Measurements from ENCODE around the gene ZNF454.

Gene ZNF454

DNA sequence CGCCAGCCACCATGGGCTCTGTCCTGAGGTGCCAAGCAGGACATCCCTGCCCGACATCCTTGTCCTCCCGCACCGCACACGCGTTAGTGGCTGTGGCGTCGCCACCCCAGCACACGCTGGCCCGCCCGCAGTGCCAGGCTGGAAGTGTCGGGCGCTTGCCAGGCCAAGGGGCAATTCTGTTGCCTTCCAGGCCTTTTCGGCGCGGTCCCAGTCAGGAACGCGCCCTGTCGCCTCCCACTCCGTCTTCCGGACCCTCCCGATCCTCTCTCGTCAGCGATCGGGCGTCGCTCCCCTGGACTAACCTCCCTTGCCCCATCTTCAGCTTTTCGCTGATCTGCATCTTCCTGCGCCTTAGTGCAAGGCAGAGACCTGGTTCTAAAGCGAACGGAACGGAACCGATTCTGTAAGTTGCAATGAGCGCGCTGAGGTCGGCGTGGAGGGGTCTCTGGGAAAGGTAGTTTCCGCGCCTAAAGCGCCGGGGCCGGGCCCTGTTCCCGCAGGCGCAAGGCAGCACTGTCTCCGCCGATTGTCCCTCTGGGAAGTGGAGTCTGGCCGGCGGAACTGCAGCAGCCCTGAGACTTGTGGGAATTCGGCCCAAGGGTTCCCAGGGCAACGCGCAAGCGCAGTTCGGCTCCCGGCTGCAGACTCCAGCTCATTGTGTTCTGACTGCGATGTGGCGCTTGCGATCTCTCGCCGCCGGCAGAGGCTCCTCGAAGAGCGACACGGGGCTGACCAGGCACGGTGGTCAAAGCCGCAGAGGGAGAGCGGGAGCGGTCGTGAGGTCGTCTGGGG, at the start of gene ZNF454:
TSS of gene ZNF454 (plus strand) at position 630 of the 792 bp plus-strand sequence. CDS start 1,594 bp downstream, outside the sequence.
- TF ChIP-seq, protein P1, sequence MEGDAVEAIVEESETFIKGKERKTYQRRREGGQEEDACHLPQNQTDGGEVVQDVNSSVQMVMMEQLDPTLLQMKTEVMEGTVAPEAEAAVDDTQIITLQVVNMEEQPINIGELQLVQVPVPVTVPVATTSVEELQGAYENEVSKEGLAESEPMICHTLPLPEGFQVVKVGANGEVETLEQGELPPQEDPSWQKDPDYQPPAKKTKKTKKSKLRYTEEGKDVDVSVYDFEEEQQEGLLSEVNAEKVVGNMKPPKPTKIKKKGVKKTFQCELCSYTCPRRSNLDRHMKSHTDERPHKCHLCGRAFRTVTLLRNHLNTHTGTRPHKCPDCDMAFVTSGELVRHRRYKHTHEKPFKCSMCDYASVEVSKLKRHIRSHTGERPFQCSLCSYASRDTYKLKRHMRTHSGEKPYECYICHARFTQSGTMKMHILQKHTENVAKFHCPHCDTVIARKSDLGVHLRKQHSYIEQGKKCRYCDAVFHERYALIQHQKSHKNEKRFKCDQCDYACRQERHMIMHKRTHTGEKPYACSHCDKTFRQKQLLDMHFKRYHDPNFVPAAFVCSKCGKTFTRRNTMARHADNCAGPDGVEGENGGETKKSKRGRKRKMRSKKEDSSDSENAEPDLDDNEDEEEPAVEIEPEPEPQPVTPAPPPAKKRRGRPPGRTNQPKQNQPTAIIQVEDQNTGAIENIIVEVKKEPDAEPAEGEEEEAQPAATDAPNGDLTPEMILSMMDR (IDR thresholded peaks at IDR 0.05; ENCODE audit: low read depth, low read length), result no peak
- H3K4me3 ChIP-seq (ENCODE audit: low read depth, low read length), result peak within 1 kb of the TSS; percentile 24; the same call in 1 of the 2 replicates

DNA sequence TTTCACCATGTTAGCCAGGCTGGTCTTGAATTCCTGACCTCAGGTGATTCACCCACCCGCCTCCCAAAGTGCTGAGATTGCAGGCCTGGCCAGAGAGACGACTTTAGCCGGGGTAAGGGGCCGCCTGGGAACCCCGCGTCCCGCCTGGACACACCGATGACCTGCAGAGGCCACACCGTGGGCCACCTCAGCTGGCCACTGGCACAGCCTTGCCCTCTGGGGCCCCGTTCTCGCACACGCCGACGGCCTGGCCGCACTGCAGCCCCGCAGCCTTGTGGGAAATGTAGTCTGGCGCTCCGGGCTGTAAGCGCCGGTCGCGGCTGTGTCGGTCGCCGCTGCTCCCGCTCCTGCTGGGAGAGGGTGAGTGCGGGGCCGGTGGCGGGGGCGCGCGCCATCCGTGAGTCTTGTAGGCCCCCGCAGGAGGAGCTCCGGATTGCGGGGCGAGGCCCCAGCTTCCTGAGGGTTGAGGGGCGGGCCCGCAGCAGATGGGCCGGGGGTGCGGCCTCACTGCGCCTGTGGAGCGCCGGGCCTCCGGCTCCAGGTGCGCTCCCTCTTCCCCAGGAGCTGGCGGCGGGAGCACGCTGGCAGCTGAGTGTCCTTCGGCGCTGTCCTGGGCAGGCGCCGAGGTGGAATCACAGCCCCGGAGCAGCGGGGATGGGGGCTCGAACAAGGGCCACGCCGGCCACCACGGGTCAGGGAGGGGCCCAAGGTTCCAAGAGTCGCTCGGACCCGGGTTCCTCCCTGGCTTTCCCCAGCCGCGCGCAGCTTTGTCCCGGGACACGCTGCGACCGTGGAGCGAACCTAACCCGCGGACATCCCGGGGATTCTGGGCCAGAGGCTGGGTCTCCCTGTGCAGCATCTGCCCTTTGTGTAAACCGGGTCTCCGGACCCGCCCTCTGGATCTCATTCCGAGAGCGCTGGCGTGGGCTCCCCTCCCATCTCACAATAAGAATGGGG, 45.1 kb upstream of the ZNF454 start, which contains the start of gene ZFP2:
TSS of gene ZFP2 (plus strand) at position 299 of the 957 bp plus-strand sequence. CDS start 35,401 bp downstream, outside the sequence.
- peak within 1 kb of the TSS; percentile 74 for H3K4me3 ChIP-seq (ENCODE audit: low read depth, low read length)

DNA sequence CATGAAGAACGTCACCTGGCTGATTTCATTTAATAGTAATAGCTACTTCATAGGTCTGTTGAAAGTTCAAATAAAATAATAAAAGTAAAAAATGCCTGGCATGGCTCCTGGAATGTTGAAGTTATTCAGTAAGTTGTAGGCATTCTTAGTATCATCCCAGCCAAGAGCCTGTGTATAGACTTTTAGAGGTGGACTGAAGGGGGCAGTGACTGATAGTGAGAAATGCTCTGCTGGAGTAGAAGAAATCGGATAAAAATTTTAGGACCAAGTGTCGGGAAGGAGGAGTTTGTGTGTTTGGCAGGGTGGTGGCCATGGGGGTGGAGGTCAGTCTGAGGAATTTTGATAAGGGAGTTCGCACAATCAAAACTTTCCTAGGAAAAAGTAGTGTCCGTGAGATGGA, 41.7 kb upstream of the ZNF454 start:
- TF ChIP-seq, protein P1 (IDR thresholded peaks at IDR 0.05; ENCODE audit: low read depth, low read length), result no peak
- no peak overlapping the region for H3K4me3 ChIP-seq (ENCODE audit: low read depth, low read length)

More for the DNA sequence above, 45.1 kb upstream of the ZNF454 start, which contains the start of gene ZFP2:
- TF ChIP-seq, protein P1 (IDR thresholded peaks at IDR 0.05; ENCODE audit: low read depth, low read length), result no peak

DNA sequence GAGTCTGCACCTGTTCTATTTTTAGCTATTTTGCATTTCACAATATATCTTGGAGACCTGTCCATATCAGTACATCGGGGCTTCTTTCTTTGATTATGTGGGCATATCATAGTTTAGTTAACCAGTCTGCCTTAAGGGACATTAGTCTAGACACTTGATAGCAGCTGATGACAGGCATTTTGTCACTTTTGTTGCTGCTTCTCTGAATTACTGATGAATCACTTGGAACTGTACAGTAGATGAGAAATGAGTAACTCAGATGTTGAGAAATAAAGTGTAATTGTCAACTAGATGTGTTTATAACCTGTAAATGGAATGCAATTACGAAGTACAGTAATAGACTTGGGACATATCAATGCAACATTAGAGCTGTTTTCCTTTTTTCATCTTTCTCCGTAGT, 38.1 kb upstream of the ZNF454 start:
- no peak overlapping the region for H3K4me3 ChIP-seq (ENCODE audit: low read depth, low read length)
- TF ChIP-seq, protein P1 (IDR thresholded peaks at IDR 0.05; ENCODE audit: low read depth, low read length), result no peak

DNA sequence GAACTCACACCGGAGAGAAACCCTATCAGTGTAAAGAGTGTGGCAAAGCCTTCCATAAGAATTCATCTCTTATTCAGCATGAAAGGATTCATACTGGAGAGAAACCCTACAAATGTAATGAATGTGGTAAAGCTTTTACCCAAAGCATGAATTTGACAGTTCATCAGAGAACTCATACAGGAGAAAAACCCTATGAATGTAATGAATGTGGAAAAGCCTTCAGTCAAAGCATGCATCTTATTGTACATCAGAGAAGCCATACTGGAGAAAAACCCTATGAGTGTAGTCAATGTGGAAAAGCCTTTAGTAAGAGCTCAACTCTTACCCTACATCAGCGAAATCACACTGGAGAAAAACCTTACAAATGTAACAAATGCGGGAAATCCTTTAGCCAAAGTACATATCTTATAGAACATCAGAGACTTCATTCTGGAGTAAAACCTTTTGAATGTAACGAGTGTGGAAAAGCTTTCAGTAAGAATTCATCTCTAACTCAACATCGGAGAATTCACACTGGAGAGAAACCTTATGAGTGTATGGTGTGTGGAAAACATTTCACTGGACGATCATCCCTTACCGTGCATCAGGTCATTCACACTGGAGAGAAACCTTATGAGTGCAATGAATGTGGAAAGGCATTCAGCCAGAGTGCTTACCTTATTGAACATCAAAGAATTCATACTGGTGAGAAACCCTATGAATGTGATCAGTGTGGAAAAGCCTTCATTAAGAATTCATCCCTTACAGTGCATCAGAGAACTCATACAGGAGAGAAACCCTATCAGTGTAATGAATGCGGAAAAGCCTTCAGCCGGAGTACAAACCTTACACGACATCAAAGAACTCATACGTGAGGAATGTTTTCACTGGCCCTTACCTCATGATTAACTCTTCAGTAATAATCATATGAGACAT, 8.9 kb upstream of the ZNF454 start:
- no peak overlapping the region for H3K4me3 ChIP-seq (ENCODE audit: low read depth, low read length)

DNA sequence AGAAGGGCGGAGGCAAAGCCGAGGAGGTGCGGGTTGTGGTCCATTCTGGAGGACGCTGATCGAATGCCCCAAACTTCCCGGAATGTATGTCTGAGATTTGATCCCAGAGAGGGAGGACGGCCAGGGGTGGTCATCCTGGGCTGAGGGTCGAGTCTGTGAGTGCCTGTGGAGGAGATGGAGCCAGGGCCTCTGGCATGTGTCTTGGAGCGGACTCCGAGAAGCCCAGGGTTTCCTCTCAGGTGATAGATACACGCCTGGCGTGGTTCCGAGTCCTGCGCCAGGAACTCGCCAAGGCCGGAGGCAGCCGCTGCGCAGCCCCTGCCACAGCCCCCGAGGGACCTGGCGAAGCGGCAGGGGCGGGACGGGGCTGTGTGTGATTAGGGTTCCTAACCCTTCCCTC, 363 bp downstream of the ZNF454 start:
- TF ChIP-seq, protein P1 (IDR thresholded peaks at IDR 0.05; ENCODE audit: low read depth, low read length), result no peak
- H3K4me3 ChIP-seq (ENCODE audit: low read depth, low read length), result no peak overlapping the region

More for the DNA sequence above, 8.9 kb upstream of the ZNF454 start:
- TF ChIP-seq, protein P1 (IDR thresholded peaks at IDR 0.05; ENCODE audit: low read depth, low read length), result no peak

Data from WI38 (cell line).